Measurements from ENCODE around the gene BICRA. TPM values are rescaled to one million over a fixed set of nuclear protein-coding genes. Genes with fewer than 3 reads are reported as not detected.
A peak's percentile ranks its signal among the peaks of the same experiment; 100 is the strongest.
"Not testable (repeated sequence)": the region's sequence is repeated elsewhere in the genome, so short reads cannot be mapped to it uniquely, and the experiment has no call there.

Gene BICRA
- total RNA-seq, 1 experiment from 2014 or later: 13.1 TPM

DNA sequence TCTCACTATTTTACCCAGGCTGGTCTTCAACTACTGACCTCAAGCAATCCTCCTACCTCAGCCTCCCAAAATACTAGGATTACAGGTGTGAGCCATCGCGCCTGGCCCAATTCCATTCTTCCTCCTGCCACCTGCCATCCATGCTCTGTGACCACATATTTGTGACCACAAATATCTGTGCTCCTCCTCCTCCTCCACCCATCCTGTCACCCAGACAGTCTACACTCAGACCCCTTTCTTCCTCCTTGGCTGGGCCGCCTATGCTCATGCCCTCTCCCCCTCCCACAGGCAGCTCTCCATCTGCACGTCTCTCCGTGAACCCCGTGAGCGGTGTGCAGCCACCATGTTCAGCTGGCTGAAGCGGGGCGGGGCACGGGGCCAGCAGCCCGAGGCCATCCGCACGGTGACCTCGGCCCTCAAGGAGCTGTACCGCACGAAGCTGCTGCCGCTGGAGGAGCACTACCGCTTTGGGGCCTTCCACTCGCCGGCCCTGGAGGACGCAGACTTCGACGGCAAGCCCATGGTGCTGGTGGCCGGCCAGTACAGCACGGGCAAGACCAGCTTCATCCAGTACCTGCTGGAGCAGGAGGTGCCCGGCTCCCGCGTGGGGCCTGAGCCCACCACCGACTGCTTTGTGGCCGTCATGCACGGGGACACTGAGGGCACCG, 107.5 kb downstream of the BICRA start:
- Mint-ChIP-seq H3K4me3 (ENCODE audit: unreplicated experiment) (peak overlapping the region; percentile 5), H3K27ac (ENCODE audit: low read depth, unreplicated experiment) (no peak overlapping the region), H3K9me3 (ENCODE audit: unreplicated experiment) (no peaks in the 10 kb centered on the region), H3K27me3 (ENCODE audit: insufficient read depth, unreplicated experiment) (no peaks in the 10 kb centered on the region), H3K36me3 (ENCODE audit: insufficient read depth, unreplicated experiment) (peaks cover 66% of the 10 kb centered on the region), H3K4me1 (ENCODE audit: insufficient read depth, unreplicated experiment) (peaks cover 48% of the 10 kb centered on the region)
- intact Hi-C loops (cut with micrococcal nuclease): no loop called here
- ChIA-PET POLR2A (interaction anchor here (3.3 to 13.6 kb wide), 4 partner anchors 8 to 29 kb away, joined by 29 to 259 read pairs (median 47); partner anchors contain the start of gene NOP53), CTCF (interaction anchor here (0.6 to 1.5 kb wide), 6 partner anchors 17 to 283 kb away, joined by 3 to 6 read pairs (median 3); no protein-coding TSS in a partner anchor)
- no peak for DNase-seq (ENCODE audit: unreplicated experiment)
- TF ChIP-seq CTCF (IDR thresholded peaks at IDR 0.05; ENCODE audit: unreplicated experiment): no peak
- BruUV-seq (replicated peaks): no TSS peak

DNA sequence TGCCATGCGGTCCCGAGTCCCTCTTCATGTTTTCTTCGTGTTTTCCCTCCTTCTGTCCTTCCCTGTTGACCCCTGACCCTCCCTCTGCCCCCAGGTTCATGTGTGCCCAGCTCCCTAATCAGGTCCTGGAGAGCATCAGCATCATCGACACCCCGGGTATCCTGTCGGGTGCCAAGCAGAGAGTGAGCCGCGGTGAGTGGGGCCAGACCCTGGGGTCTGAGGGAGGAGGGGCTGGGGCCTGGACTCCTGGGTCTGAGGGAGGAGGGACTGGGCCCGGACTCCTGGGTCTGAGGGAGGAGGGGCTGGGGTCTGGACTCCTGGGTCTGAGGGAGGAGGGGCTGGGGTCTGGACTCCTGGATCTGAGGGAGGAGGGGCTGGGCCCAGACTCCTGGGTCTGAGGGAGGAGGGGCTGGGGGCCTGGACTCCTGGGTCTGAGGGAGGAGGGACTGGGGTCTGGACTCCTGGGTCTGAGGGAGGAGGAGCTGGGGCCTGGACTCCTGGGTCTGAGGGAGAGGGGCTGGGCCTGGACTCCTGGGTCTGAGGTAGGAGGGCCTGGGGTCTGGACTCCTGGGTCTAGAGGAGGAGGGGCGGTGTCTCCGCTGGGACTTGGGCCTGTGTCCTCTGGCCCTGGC, 109.6 kb downstream of the BICRA start:
- ChIA-PET CTCF (interaction anchor here (0.7 to 1.3 kb wide), 3 partner anchors 11 to 1336 kb away, joined by 3 to 4 read pairs (median 4); no protein-coding TSS in a partner anchor), POLR2A (interaction anchor here (0.7 to 13.6 kb wide), 9 partner anchors 12 to 486 kb away, joined by 3 to 259 read pairs (median 4); partner anchors contain the start of gene NOP53)
- H3K4me1 Mint-ChIP-seq (ENCODE audit: insufficient read depth, unreplicated experiment): peaks cover 48% of the 10 kb centered on the region
- not testable (repeated sequence) for DNase-seq (ENCODE audit: unreplicated experiment); H3K27me3 Mint-ChIP-seq (ENCODE audit: insufficient read depth, unreplicated experiment); H3K9me3 Mint-ChIP-seq (ENCODE audit: unreplicated experiment); BruUV-seq (replicated peaks)
- intact Hi-C loops (cut with micrococcal nuclease): loop anchor here (1.0 kb wide), 2 partner anchors 11 to 25 kb away; no protein-coding TSS in a partner anchor
- H3K4me3 Mint-ChIP-seq (ENCODE audit: unreplicated experiment): peak overlapping the region; percentile 63
- peaks cover 81% of the 10 kb centered on the region for H3K36me3 Mint-ChIP-seq (ENCODE audit: insufficient read depth, unreplicated experiment)
- peak overlapping the region; percentile 77 for H3K27ac Mint-ChIP-seq (ENCODE audit: low read depth, unreplicated experiment)

DNA sequence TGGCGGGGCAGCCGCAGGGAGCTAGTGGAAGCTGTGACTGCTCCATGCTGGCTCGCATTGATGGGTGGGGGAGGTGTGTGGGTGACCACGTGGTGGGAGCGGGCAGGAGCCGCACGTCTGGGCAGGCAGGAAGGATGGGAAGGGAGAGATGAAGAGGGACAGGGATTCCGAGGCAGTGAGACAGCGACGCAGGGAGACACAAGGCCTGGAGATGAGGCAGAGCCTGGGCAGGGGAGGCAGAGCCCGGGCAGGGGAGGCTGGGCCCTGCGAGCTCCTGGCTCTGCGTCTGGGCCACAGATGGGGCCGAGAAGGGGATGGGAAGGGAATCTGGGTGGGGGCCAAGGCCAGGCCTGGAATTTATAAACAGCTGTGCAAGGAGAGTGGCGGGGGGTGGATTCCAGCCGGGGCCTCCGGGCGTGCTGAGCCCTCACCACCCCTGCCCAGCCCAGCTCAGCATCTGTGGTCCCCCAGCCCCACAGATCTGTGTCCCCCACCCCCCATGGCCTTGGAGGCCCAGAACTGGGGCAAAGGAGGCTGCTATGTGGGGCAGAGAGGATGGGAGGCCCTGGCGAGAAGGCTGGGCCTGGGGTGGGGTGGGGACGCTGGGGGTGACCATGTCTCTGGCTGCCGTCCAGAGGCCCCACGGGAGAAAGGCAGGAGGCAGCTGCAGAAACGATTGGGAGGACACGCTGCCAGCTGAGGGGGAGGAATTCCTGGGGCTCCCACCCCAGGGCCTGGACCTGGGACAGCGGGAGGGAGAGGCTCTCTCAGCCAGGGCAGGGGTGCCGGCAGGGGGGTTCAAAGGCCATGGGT, 110.3 kb downstream of the BICRA start:
- H3K27me3 Mint-ChIP-seq (ENCODE audit: insufficient read depth, unreplicated experiment): no peaks in the 10 kb centered on the region
- no peaks in the 10 kb centered on the region for H3K9me3 Mint-ChIP-seq (ENCODE audit: unreplicated experiment)
- TF ChIP-seq CTCF (IDR thresholded peaks at IDR 0.05; ENCODE audit: unreplicated experiment): no peak
- H3K4me3 Mint-ChIP-seq (ENCODE audit: unreplicated experiment): peak overlapping the region; percentile 63
- no TSS peak for BruUV-seq (replicated peaks)
- H3K36me3 Mint-ChIP-seq (ENCODE audit: insufficient read depth, unreplicated experiment): peaks cover 88% of the 10 kb centered on the region
- intact Hi-C loops (cut with micrococcal nuclease): loop anchor here (1.0 kb wide), 2 partner anchors 10 to 24 kb away; no protein-coding TSS in a partner anchor
- CTCF ChIA-PET: interaction anchor here (0.5 to 1.3 kb wide), 4 partner anchors 12 to 1337 kb away, joined by 3 to 5 read pairs (median 4); no protein-coding TSS in a partner anchor
- peak overlapping the region; percentile 77 for H3K27ac Mint-ChIP-seq (ENCODE audit: low read depth, unreplicated experiment)
- peaks cover 50% of the 10 kb centered on the region for H3K4me1 Mint-ChIP-seq (ENCODE audit: insufficient read depth, unreplicated experiment)
- DNase-seq (ENCODE audit: unreplicated experiment): peak; percentile 89
- POLR2A ChIA-PET: interaction anchor here (0.5 to 13.6 kb wide), 10 partner anchors 11 to 644 kb away, joined by 3 to 259 read pairs (median 4); partner anchors contain the start of gene NOP53

DNA sequence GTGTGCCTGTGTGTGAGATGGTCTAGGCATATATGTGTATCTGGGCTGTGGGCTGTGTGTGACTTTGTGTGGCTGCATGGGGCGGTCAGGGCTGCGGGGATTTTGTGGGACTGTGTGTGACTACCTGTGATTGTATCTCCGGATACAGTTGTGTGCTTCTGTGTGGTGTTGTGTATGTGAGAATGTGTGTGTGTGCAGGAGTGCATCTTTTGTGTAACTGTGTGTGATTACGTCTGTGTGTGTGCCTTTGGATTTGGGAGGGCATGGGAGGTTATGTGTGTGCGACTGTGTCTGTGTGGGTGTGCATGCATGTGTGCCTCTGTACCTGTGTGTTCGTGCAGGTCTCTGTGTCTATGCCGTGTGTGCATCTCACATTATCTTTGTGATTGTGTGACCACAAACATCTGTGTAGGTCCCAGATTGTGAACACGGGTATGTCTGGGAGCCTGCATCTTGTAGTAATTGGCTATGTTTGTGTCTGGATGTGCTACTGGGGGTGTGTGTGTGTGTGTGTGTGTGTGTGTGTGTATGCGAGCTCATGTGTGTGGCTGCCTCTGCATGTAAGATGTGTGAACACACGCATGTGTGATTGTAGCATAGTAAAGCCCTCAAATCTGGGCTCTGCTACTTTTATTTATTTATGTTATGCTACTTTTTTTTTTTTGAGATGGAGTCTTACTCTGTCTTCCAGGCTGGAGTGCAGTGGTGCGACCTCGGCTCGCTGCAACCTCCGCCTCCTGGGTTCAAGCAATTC, 111.9 kb downstream of the BICRA start:
- no TSS peak for BruUV-seq (replicated peaks)
- Mint-ChIP-seq H3K4me1 (ENCODE audit: insufficient read depth, unreplicated experiment) (peaks cover 53% of the 10 kb centered on the region), H3K36me3 (ENCODE audit: insufficient read depth, unreplicated experiment) (peaks cover 81% of the 10 kb centered on the region), H3K9me3 (ENCODE audit: unreplicated experiment) (no peaks in the 10 kb centered on the region), H3K4me3 (ENCODE audit: unreplicated experiment) (peak overlapping the region; percentile 63), H3K27me3 (ENCODE audit: insufficient read depth, unreplicated experiment) (no peaks in the 10 kb centered on the region), H3K27ac (ENCODE audit: low read depth, unreplicated experiment) (peak overlapping the region; percentile 77)
- no peak for TF ChIP-seq CTCF (IDR thresholded peaks at IDR 0.05; ENCODE audit: unreplicated experiment)
- POLR2A ChIA-PET: interaction anchor here (11.9 kb wide), 1 partner anchor 21 kb away, joined by 207 read pairs; the partner anchor contains the start of gene NOP53
- intact Hi-C loops (cut with micrococcal nuclease): no loop called here
- CTCF ChIA-PET: interaction anchor here (0.6 to 1.1 kb wide), 3 partner anchors 15 to 285 kb away, joined by 3 to 4 read pairs (median 3); no protein-coding TSS in a partner anchor
- DNase-seq (ENCODE audit: unreplicated experiment): no peak

Data from MCF 10A (cell line).